HepG2 (cell line): ENCODE data around the gene PIM1. TPM values are rescaled to one million over a fixed set of nuclear protein-coding genes. Genes with fewer than 3 reads are reported as not detected.

Experiments
- ATF1 ChIP-seq: IDR thresholded peaks from 2 replicates; pipeline ENCODE4 v1.6.1; 2016; ENCODE audit warnings: mild to moderate bottlenecking, control low read depth
- CEBPG ChIP-seq: IDR thresholded peaks from 2 replicates; pipeline ENCODE4 v1.6.1; 2016
- CHCHD3 ChIP-seq: sonication (generic); formaldehyde crosslinking; IDR thresholded peaks from 2 replicates; pipeline ENCODE4 v1.8.0; 2022; ENCODE audit warnings: mild to moderate bottlenecking, missing genetic modification reagents, moderate library complexity
- FOXO1 ChIP-seq: sonication (generic); formaldehyde crosslinking; IDR thresholded peaks from 2 replicates; pipeline ENCODE4 v1.4.0; 2020; ENCODE audit warnings: missing genetic modification reagents
- HOXA5 ChIP-seq: sonication (generic); formaldehyde crosslinking; IDR thresholded peaks from 2 replicates; pipeline ENCODE4 v1.4.0; 2020; ENCODE audit warnings: missing genetic modification reagents
- ISL2 ChIP-seq: sonication (generic); formaldehyde crosslinking; IDR thresholded peaks from 2 replicates; pipeline ENCODE4 v1.5.0; 2020; ENCODE audit warnings: missing genetic modification reagents
- KMT2A ChIP-seq: sonication (generic); formaldehyde crosslinking; IDR thresholded peaks from 2 replicates; pipeline ENCODE4 v1.4.0; 2020; ENCODE audit warnings: missing genetic modification reagents
- NAIF1 ChIP-seq: sonication (generic); formaldehyde crosslinking; IDR thresholded peaks from 2 replicates; pipeline ENCODE4 v1.5.0; 2020; ENCODE audit warnings: mild to moderate bottlenecking, missing genetic modification reagents, borderline replicate concordance
- PHF21A ChIP-seq: sonication (generic); formaldehyde crosslinking; IDR thresholded peaks from 2 replicates; pipeline ENCODE4 v1.5.0; 2020; ENCODE audit warnings: mild to moderate bottlenecking, missing genetic modification reagents
- SNRNP70 ChIP-seq: fragments of 200-400 bp; formaldehyde crosslinking; IDR thresholded peaks from 2 replicates; pipeline ENCODE4 v1.6.1; 2017; ENCODE audit warnings: mild to moderate bottlenecking, low read depth, low read length, moderate library complexity
- SRSF9 ChIP-seq: fragments of 200-400 bp; formaldehyde crosslinking; IDR thresholded peaks from 2 replicates; pipeline ENCODE4 v1.6.1; 2018; ENCODE audit warnings: borderline replicate concordance, mild to moderate bottlenecking, low read depth, low read length; ENCODE audit not compliant: insufficient read depth, poor library complexity, severe bottlenecking
- TBX2 ChIP-seq: sonication (generic); formaldehyde crosslinking; IDR thresholded peaks from 2 replicates; pipeline ENCODE4 v1.5.0; 2020; ENCODE audit warnings: missing genetic modification reagents, mild to moderate bottlenecking, borderline replicate concordance
- ZNF10 ChIP-seq: sonication (generic); formaldehyde crosslinking; IDR thresholded peaks from 2 replicates; pipeline ENCODE4 v1.4.0; 2020; ENCODE audit warnings: mild to moderate bottlenecking, low read depth, missing genetic modification reagents, borderline replicate concordance
- ZNF3 ChIP-seq: IDR thresholded peaks from 2 replicates; pipeline ENCODE4 v1.7.0; 2017; ENCODE audit warnings: inconsistent platforms
- ZNF350 ChIP-seq: sonication (generic); formaldehyde crosslinking; IDR thresholded peaks from 2 replicates; pipeline ENCODE4 v1.4.0; 2020; ENCODE audit warnings: mild to moderate bottlenecking, low read depth, missing genetic modification reagents, borderline replicate concordance
- ZNF557 ChIP-seq: sonication (generic); formaldehyde crosslinking; IDR thresholded peaks from 2 replicates; pipeline ENCODE4 v1.4.0; 2020; ENCODE audit warnings: missing genetic modification reagents
- ZNF781 ChIP-seq: sonication (generic); formaldehyde crosslinking; IDR thresholded peaks from 2 replicates; pipeline ENCODE4 v1.5.1; 2020; ENCODE audit warnings: borderline replicate concordance, mild to moderate bottlenecking, missing genetic modification reagents; ENCODE audit errors: not compliant biosample characterization
- ZSCAN29 ChIP-seq: sonication (generic); formaldehyde crosslinking; conservative IDR thresholded peaks from 2 replicates; pipeline ENCODE4 v1.4.0; 2020; ENCODE audit warnings: mild to moderate bottlenecking, missing genetic modification reagents
- polyA plus RNA-seq, 8 experiments: library from polyadenylated mRNA; depleted of rRNA in 3 of 8; stranded (reverse) in 7 of 8; unstranded in 1 of 8; fragments of >200 nt; fragmentation: Illumina TruSeq in 4 of 8; extraction: Trizol in 4 of 8; gene quantifications; 2 replicates each; pipeline versions ENCODE4 v1.2.1 to v1.2.3, GENCODE V29; 2011 to 2016; ENCODE audit warnings: low read depth in 4 of 8, missing spikeins in 1 of 8, mixed read lengths in 1 of 8; ENCODE audit not compliant: insufficient read depth in 1 of 8
- total RNA-seq, 5 experiments: library from RNA; depleted of rRNA; stranded (reverse); fragments of >200 nt; fragmentation: Illumina TruSeq; extraction: Trizol; gene quantifications; 2 replicates each; pipeline ENCODE4 v1.2.3, GENCODE V29; 2016; ENCODE audit warnings: low read depth in 1 of 5
- TF ChIP-seq, protein P1 (sequence below), 2 experiments: sonication (generic) in 1 of 2; formaldehyde crosslinking in 1 of 2; IDR thresholded peaks; 2 replicates each; pipeline versions ENCODE4 v1.4.0 to v1.6.1; 2018 to 2020; ENCODE audit warnings: missing genetic modification reagents in 2 of 2, borderline replicate concordance in 1 of 2, low read depth in 1 of 2, mild to moderate bottlenecking in 1 of 2, missing biosample characterization in 1 of 2
- TF ChIP-seq, protein P2 (sequence below): sonication (generic); formaldehyde crosslinking; IDR thresholded peaks from 2 replicates; pipeline ENCODE4 v1.4.0; 2020; ENCODE audit warnings: mild to moderate bottlenecking, missing genetic modification reagents, borderline replicate concordance
- TF ChIP-seq, protein P3 (sequence below): IDR thresholded peaks from 2 replicates; pipeline ENCODE4 v1.6.1; 2016; ENCODE audit warnings: mild to moderate bottlenecking

Gene PIM1
- total and polyA plus RNA-seq, 2 of the 13 experiments (the other 11 are each of a cell fraction or from before 2014, with no cell fraction given): 29.4 to 117 TPM

DNA sequence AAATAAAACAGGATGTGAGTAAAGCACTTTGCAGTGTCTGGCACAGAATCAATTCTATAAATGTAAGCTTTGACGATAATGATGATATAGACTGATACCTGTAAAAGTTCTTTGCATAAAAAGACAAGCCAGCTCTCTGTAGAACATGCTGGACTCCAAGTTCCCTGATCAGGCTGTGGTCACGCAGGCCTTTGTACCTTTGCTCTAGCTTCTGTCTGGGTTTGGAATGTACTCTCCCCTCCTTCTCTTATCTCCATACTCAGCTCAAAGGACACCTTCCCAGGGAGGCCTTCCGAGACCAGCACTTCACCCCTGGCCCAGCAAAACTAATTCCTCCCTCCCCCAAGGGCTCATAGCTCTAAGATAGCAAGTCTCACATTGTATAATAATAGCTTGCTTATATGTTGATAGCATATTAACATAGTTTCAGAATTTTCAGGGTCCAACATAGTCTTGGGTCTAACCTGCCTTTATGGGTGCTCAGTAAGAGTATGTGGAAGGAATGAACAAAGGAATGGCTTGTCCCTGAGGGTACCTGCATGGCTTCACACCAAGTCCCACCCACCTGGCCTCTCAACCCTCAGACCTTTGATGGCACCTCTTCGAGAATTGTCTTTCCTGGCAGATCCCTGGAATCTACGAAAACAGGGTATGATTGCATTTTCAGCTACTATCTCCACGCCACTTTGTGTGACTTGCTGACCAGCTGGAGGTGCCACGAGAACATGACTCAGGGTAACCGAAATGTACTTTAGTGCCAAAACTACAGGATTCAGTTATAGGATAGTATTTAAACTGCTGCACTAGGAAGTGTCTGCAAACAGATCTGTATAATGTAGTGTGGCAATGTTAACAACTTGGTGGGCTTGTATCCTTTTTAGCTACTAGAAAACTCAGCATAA lies 41.7 kb upstream of the PIM1 start (continued):
- TF ChIP-seq ZNF3 (CRISPR knock-in tag) (0 out of 2 replicates have a peak, but pooled peaks have one; percentile 13), HOXA5 (peak; percentile 47; the same call in 1 of the 2 replicates), SNRNP70 (no peak), KMT2A (peak; percentile 64; the same call in 1 of the 2 replicates), ISL2 (peak; percentile 86), ZSCAN29 (CRISPR knock-in tag) (peak; percentile 84; the same call in 1 of the 2 replicates), SRSF9 (no peak), TBX2 (CRISPR knock-in tag) (peak; percentile 67), ZNF350 (CRISPR knock-in tag) (peak; percentile 68; the same call in 1 of the 2 replicates), FOXO1 (CRISPR knock-in tag) (peak; percentile 78; the same call in 1 of the 2 replicates), PHF21A (CRISPR knock-in tag) (peak; percentile 87; the same call in 1 of the 2 replicates), CHCHD3 (CRISPR knock-in tag) (no peak), NAIF1 (no peak; the same call in 1 of the 2 replicates), ZNF781 (CRISPR knock-in tag) (peak; percentile 67), CEBPG (CRISPR knock-in tag) (peak; percentile 59), ZNF10 (CRISPR knock-in tag) (no peak), ZNF557 (CRISPR knock-in tag) (0 out of 2 replicates have a peak, but pooled peaks have one; percentile 10), ATF1 (CRISPR knock-in tag) (peak; percentile 57)
- TF ChIP-seq, protein P1, sequence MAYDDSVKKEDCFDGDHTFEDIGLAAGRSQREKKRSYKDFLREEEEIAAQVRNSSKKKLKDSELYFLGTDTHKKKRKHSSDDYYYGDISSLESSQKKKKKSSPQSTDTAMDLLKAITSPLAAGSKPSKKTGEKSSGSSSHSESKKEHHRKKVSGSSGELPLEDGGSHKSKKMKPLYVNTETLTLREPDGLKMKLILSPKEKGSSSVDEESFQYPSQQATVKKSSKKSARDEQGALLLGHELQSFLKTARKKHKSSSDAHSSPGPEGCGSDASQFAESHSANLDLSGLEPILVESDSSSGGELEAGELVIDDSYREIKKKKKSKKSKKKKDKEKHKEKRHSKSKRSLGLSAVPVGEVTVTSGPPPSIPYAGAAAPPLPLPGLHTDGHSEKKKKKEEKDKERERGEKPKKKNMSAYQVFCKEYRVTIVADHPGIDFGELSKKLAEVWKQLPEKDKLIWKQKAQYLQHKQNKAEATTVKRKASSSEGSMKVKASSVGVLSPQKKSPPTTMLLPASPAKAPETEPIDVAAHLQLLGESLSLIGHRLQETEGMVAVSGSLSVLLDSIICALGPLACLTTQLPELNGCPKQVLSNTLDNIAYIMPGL (CRISPR knock-in tag; IDR thresholded peaks at IDR 0.05; ENCODE audit: borderline replicate concordance in 1 of 2, low read depth in 1 of 2): peak in 1 of 2 experiments; percentile 34; a peak in 3 of 4 replicates
- TF ChIP-seq, protein P2, sequence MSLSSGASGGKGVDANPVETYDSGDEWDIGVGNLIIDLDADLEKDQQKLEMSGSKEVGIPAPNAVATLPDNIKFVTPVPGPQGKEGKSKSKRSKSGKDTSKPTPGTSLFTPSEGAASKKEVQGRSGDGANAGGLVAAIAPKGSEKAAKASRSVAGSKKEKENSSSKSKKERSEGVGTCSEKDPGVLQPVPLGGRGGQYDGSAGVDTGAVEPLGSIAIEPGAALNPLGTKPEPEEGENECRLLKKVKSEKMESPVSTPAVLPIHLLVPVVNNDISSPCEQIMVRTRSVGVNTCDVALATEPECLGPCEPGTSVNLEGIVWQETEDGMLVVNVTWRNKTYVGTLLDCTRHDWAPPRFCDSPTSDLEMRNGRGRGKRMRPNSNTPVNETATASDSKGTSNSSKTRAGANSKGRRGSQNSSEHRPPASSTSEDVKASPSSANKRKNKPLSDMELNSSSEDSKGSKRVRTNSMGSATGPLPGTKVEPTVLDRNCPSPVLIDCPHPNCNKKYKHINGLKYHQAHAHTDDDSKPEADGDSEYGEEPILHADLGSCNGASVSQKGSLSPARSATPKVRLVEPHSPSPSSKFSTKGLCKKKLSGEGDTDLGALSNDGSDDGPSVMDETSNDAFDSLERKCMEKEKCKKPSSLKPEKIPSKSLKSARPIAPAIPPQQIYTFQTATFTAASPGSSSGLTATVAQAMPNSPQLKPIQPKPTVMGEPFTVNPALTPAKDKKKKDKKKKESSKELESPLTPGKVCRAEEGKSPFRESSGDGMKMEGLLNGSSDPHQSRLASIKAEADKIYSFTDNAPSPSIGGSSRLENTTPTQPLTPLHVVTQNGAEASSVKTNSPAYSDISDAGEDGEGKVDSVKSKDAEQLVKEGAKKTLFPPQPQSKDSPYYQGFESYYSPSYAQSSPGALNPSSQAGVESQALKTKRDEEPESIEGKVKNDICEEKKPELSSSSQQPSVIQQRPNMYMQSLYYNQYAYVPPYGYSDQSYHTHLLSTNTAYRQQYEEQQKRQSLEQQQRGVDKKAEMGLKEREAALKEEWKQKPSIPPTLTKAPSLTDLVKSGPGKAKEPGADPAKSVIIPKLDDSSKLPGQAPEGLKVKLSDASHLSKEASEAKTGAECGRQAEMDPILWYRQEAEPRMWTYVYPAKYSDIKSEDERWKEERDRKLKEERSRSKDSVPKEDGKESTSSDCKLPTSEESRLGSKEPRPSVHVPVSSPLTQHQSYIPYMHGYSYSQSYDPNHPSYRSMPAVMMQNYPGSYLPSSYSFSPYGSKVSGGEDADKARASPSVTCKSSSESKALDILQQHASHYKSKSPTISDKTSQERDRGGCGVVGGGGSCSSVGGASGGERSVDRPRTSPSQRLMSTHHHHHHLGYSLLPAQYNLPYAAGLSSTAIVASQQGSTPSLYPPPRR (CRISPR knock-in tag): peak; percentile 91
- TF ChIP-seq, protein P3, sequence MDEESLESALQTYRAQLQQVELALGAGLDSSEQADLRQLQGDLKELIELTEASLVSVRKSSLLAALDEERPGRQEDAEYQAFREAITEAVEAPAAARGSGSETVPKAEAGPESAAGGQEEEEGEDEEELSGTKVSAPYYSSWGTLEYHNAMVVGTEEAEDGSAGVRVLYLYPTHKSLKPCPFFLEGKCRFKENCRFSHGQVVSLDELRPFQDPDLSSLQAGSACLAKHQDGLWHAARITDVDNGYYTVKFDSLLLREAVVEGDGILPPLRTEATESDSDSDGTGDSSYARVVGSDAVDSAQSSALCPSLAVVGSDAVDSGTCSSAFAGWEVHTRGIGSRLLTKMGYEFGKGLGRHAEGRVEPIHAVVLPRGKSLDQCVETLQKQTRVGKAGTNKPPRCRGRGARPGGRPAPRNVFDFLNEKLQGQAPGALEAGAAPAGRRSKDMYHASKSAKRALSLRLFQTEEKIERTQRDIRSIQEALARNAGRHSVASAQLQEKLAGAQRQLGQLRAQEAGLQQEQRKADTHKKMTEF (CRISPR knock-in tag): peak; percentile 92
